ENCODE measurements around the gene TAS1R3.

DNA sequence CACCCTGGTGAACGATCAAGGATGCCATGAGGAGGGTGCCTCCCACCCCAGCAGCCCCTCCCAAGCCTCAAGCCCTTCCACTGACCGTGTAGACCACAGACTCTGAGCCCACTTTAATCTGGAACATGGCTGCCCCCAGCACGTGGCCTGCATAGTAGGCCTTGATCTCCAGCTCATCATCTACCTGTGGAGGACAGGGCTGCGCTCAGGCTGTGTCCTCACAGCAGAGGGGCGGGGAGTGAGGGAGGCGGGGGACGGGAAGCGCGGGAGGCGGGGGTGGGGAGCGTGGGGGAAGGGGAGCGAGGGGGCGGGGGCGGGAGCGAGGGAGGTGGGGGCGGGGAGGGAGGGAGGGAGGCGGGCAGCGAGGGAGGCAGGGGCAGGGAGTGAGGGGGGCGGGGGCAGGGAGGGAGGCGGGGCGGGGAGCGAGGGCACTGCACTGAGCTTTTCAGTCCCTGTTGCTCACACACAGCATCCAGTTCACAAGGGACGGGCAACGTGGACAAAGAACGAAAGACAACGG is 15.6 kb upstream of the TAS1R3 start:
- TF ChIP-seq CTCF (IDR thresholded peaks at IDR 0.05 in 2 of 3, conservative IDR thresholded peaks at IDR 0.05 in 1 of 3; ENCODE audit: borderline replicate concordance in 1 of 3, insufficient read depth in 1 of 3, low read depth in 2 of 3, low read length in 2 of 3) (no peak), JUND (IDR thresholded peaks at IDR 0.05) (no peak), EZH2phosphoT487 (IDR thresholded peaks at IDR 0.05; ENCODE audit: borderline replicate concordance) (no peak), POLR2AphosphoS5 (IDR thresholded peaks at IDR 0.05; ENCODE audit: low read depth, low read length) (no peak)
- TF ChIP-seq, protein P1, sequence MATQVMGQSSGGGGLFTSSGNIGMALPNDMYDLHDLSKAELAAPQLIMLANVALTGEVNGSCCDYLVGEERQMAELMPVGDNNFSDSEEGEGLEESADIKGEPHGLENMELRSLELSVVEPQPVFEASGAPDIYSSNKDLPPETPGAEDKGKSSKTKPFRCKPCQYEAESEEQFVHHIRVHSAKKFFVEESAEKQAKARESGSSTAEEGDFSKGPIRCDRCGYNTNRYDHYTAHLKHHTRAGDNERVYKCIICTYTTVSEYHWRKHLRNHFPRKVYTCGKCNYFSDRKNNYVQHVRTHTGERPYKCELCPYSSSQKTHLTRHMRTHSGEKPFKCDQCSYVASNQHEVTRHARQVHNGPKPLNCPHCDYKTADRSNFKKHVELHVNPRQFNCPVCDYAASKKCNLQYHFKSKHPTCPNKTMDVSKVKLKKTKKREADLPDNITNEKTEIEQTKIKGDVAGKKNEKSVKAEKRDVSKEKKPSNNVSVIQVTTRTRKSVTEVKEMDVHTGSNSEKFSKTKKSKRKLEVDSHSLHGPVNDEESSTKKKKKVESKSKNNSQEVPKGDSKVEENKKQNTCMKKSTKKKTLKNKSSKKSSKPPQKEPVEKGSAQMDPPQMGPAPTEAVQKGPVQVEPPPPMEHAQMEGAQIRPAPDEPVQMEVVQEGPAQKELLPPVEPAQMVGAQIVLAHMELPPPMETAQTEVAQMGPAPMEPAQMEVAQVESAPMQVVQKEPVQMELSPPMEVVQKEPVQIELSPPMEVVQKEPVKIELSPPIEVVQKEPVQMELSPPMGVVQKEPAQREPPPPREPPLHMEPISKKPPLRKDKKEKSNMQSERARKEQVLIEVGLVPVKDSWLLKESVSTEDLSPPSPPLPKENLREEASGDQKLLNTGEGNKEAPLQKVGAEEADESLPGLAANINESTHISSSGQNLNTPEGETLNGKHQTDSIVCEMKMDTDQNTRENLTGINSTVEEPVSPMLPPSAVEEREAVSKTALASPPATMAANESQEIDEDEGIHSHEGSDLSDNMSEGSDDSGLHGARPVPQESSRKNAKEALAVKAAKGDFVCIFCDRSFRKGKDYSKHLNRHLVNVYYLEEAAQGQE (IDR thresholded peaks at IDR 0.05; ENCODE audit: low read depth): no peak
- TF ChIP-seq, protein P2, sequence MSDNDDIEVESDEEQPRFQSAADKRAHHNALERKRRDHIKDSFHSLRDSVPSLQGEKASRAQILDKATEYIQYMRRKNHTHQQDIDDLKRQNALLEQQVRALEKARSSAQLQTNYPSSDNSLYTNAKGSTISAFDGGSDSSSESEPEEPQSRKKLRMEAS (IDR thresholded peaks at IDR 0.05): no peak
- TF ChIP-seq, protein P3, sequence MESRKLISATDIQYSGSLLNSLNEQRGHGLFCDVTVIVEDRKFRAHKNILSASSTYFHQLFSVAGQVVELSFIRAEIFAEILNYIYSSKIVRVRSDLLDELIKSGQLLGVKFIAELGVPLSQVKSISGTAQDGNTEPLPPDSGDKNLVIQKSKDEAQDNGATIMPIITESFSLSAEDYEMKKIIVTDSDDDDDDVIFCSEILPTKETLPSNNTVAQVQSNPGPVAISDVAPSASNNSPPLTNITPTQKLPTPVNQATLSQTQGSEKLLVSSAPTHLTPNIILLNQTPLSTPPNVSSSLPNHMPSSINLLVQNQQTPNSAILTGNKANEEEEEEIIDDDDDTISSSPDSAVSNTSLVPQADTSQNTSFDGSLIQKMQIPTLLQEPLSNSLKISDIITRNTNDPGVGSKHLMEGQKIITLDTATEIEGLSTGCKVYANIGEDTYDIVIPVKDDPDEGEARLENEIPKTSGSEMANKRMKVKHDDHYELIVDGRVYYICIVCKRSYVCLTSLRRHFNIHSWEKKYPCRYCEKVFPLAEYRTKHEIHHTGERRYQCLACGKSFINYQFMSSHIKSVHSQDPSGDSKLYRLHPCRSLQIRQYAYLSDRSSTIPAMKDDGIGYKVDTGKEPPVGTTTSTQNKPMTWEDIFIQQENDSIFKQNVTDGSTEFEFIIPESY (IDR thresholded peaks at IDR 0.05; ENCODE audit: extremely low read depth, insufficient replicate concordance, low read length): no peak

All from HCT116 (cell line).